Esophagus squamous epithelium (tissue), 4 donors: ENCODE data around the gene CAPN11.

Experiments used
- POLR2A ChIP-seq, 4 donors: fragments of 450-650 bp; IDR thresholded peaks; one replicate each; pipeline ENCODE4 v1.6.1; 2017; ENCODE audit warnings: antibody characterized with exemption in 4 of 4, mild to moderate bottlenecking in 4 of 4, moderate library complexity in 3 of 4
- TF ChIP-seq, protein P1 (sequence below), 6 experiments: fragments of 450-650 bp in 4 of 6; fragments of 200-600 bp in 2 of 6; sonication (generic) in 2 of 6; IDR thresholded peaks; one replicate each; pipeline ENCODE4 v1.5.1; 2016 to 2019; ENCODE audit warnings: antibody characterized with exemption in 6 of 6, mild to moderate bottlenecking in 4 of 6, moderate library complexity in 4 of 6

DNA sequence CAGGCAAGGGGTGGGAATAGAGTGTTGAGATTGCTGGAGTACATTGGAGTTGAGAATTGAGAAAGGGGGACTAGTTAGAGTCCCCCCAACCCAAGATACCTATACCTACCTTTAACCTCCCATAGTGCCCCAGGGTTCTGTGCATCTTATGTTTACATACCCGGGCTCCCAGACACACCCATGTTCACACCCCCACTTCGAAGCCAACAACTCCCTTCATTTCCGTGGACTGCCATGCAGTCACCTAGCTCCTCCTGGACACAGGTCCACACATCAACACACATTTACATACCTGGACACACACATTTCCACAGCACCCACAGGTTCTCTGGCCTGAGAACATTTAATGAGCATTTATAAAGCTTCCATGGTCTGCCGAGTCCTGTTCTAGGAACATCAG is 26.1 kb upstream of the CAPN11 start:
- TF ChIP-seq, protein P1, sequence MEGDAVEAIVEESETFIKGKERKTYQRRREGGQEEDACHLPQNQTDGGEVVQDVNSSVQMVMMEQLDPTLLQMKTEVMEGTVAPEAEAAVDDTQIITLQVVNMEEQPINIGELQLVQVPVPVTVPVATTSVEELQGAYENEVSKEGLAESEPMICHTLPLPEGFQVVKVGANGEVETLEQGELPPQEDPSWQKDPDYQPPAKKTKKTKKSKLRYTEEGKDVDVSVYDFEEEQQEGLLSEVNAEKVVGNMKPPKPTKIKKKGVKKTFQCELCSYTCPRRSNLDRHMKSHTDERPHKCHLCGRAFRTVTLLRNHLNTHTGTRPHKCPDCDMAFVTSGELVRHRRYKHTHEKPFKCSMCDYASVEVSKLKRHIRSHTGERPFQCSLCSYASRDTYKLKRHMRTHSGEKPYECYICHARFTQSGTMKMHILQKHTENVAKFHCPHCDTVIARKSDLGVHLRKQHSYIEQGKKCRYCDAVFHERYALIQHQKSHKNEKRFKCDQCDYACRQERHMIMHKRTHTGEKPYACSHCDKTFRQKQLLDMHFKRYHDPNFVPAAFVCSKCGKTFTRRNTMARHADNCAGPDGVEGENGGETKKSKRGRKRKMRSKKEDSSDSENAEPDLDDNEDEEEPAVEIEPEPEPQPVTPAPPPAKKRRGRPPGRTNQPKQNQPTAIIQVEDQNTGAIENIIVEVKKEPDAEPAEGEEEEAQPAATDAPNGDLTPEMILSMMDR (IDR thresholded peaks at IDR 0.05) = no peak
- no peak for TF ChIP-seq POLR2A (IDR thresholded peaks at IDR 0.05)
